ENCODE data around the gene FLT3LG.
A peak's percentile ranks its signal among the peaks of the same experiment; 100 is the strongest.

Gene FLT3LG

DNA sequence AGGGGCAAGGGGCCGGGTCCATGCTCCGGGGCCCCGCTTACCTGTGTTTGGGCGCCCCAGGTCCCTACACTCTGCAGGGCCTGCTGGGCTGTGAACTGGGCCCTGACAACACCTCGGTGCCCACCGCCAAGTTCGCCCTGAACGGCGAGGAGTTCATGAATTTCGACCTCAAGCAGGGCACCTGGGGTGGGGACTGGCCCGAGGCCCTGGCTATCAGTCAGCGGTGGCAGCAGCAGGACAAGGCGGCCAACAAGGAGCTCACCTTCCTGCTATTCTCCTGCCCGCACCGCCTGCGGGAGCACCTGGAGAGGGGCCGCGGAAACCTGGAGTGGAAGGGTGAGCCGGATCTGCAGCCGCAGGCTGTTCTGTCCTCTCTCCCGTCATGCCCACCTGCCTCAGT is 40.1 kb downstream of the FLT3LG start:
- Mint-ChIP-seq H3K27ac (no peak overlapping the region), H3K4me3 (no peak overlapping the region)

DNA sequence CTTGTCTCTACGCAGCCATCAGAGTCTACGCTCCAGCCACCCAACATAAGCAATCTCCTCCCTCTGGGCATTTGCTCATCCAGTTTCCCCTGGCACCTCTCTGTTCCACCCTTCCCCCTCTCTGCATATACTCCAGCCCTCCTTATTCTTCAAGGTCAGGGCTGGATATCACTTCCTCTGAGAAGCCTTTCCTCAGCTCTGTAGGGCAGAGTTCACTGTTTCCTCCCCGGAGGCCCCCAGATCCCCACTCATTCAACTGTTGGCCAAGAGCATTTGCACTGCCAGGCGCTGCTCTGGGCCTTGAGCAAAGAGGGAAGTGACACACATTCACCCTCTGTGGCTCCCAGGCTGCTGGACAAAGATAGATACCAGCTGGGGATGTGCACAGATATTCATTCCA is 41.8 kb downstream of the FLT3LG start:
- no peak overlapping the region for H3K27ac Mint-ChIP-seq
- H3K4me3 Mint-ChIP-seq: no peak overlapping the region
- H3K36me3 Mint-ChIP-seq (ENCODE audit: low read depth): no peaks in the 10 kb centered on the region
- H3K4me1 Mint-ChIP-seq (ENCODE audit: low read depth): peaks cover 19% of the 10 kb centered on the region
- no peaks in the 10 kb centered on the region for H3K9me3 Mint-ChIP-seq
- no peak for DNase-seq (ENCODE audit: low spot score)
- H3K27me3 Mint-ChIP-seq (ENCODE audit: low read depth): peaks cover 21% of the 10 kb centered on the region

More for the DNA sequence above, 40.1 kb downstream of the FLT3LG start:
- Mint-ChIP-seq H3K4me1 (ENCODE audit: low read depth) (peaks cover 19% of the 10 kb centered on the region), H3K27me3 (ENCODE audit: low read depth) (peaks cover 18% of the 10 kb centered on the region), H3K9me3 (no peaks in the 10 kb centered on the region), H3K36me3 (ENCODE audit: low read depth) (no peaks in the 10 kb centered on the region)
- DNase-seq (ENCODE audit: low spot score): no peak

DNA sequence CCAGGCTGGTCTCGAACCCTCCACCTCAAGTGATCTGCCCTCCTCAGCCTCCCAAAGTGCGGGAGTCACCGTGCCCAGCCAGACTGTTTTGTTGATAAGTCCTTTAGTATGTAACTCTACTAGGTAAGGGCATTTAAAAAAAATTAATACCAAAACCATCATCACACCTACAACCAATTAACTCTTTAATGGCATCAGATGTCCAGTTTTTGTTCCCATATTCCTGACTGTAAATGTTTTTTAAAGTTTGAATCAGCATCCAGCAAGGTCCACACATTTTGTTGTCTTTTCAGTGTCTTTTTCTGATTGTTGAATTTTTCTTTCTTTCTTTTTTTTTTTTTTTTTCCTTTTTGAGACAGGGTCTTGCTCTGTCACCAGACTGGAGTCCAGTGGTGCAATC is 44.0 kb downstream of the FLT3LG start:
- Mint-ChIP-seq H3K36me3 (ENCODE audit: low read depth) (no peaks in the 10 kb centered on the region), H3K4me1 (ENCODE audit: low read depth) (peaks cover 8% of the 10 kb centered on the region), H3K9me3 (no peaks in the 10 kb centered on the region), H3K27me3 (ENCODE audit: low read depth) (peaks cover 11% of the 10 kb centered on the region), H3K27ac (no peak overlapping the region), H3K4me3 (no peak overlapping the region)
- DNase-seq (ENCODE audit: low spot score): no peak

DNA sequence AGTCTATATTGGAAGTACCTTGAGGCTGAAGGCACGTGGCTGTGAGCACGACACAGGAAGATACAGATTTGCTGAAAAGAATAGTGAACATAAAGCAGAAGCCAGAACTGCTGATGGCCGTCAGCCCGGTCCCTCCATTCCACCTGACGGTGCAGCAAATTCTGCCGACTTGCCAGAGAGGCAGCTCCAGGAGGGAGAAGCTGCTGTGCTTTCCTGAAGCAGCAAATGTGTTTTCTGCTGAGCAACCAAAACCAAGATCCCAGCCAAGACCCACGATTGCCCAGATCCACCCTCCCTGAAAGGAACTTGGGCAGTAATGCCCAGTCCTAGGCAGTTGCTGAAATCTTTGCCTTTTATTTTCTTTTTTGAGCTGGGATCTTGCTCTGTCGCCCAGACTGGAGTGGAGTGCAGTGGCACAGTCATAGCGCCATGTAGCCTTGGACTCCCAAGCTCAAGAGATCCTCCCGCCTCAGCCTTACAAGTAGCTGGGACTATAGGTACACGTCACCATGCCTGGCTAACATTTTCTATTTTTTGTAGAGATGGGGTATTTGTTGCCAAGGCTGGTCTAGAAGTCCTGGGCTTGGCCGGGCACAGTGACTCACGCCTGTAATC is 46.8 kb downstream of the FLT3LG start:
- no peak for DNase-seq (ENCODE audit: low spot score)
- Mint-ChIP-seq H3K4me3 (no peak overlapping the region), H3K27me3 (ENCODE audit: low read depth) (peaks cover 5% of the 10 kb centered on the region), H3K9me3 (no peaks in the 10 kb centered on the region), H3K36me3 (ENCODE audit: low read depth) (no peaks in the 10 kb centered on the region), H3K27ac (no peak overlapping the region), H3K4me1 (ENCODE audit: low read depth) (peaks cover under 1% of the 10 kb centered on the region)

DNA sequence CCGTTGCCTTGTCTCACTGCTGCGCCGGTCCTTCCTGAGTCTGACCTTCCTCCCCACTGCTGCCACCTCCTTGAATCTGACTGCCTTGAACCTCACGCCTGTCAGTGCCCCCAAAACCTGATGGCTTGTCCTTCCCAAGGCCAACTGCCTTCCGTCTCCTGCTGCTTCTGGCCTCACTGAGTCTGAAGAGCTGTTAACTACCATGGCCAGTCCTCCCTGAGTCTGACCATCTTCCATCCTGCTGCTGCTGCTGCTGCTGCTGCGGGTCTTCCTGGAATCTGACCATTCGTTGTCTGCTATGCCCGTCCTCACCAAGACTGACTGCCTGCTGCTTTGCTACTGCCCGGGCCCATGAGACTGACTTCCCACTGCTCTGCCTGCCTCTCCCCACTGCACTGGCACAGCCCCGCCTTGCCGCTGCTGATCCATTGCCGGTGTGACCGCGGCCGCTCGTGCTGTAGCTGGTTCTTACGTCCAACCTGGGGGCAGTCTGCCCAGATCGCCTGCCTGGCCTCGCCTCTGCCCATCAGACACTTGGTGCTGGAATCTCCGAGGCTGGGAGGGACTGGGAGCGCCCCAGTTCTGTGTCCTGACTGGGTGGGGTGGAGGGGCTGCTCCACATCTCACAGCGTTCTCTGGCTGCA is 50.9 kb downstream of the FLT3LG start:
- DNase-seq (ENCODE audit: low spot score): no peak
- peak overlapping the region; percentile 55 for H3K27ac Mint-ChIP-seq
- H3K4me1 Mint-ChIP-seq (ENCODE audit: low read depth): peaks cover 8% of the 10 kb centered on the region
- H3K9me3 Mint-ChIP-seq: no peaks in the 10 kb centered on the region
- H3K27me3 Mint-ChIP-seq (ENCODE audit: low read depth): peaks cover 2% of the 10 kb centered on the region
- H3K4me3 Mint-ChIP-seq: no peak overlapping the region
- H3K36me3 Mint-ChIP-seq (ENCODE audit: low read depth): no peaks in the 10 kb centered on the region

DNA sequence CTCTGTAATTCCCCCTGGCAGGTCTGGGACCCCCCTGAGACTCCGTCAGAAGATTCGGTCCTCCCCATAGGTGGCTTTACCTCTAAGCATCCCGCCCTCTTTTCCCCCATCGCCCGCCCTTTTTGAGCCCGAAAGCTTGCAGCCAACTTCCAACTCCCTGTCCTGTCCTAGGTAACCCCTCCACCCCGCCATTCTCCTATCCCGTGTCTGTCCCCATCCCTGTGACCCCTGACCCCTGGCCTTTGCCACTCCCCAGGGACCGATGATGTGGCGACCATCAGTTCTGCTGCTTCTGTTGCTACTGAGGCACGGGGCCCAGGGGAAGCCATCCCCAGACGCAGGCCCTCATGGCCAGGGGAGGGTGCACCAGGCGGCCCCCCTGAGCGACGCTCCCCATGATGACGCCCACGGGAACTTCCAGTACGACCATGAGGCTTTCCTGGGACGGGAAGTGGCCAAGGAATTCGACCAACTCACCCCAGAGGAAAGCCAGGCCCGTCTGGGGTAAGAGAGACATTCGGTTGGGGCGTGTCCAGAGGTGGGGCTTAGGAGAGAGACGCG is 54.3 kb downstream of the FLT3LG start:
- no peak for DNase-seq (ENCODE audit: low spot score)
- Mint-ChIP-seq H3K27ac (no peak overlapping the region), H3K4me3 (peak overlapping the region; percentile 76), H3K36me3 (ENCODE audit: low read depth) (no peaks in the 10 kb centered on the region), H3K27me3 (ENCODE audit: low read depth) (peaks cover 2% of the 10 kb centered on the region), H3K9me3 (no peaks in the 10 kb centered on the region), H3K4me1 (ENCODE audit: low read depth) (peaks cover 14% of the 10 kb centered on the region)

DNA sequence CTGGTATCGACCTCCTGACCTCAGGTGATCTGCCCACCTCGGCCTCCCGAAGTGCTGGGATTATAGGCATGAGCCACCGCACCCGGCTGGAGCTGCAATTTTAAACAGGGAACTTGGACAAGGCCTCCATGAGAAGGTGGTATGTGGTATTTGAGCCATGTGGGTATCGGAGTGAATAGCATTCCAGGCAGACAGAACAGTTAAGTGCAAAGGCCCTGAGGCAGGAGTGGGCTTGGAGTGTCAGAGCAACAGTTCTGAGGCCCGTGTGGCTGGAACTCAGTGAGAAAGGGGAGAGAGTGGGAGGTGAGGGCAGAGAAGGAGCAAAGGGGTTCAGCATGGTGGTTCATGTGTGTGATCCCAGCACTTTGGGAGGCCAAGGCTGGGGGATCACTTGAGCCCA is 56.7 kb downstream of the FLT3LG start:
- no peak for DNase-seq (ENCODE audit: low spot score)
- Mint-ChIP-seq H3K27me3 (ENCODE audit: low read depth) (peaks cover 5% of the 10 kb centered on the region), H3K27ac (no peak overlapping the region), H3K4me1 (ENCODE audit: low read depth) (peaks cover 27% of the 10 kb centered on the region), H3K9me3 (no peaks in the 10 kb centered on the region), H3K36me3 (ENCODE audit: low read depth) (no peaks in the 10 kb centered on the region), H3K4me3 (no peak overlapping the region)

DNA sequence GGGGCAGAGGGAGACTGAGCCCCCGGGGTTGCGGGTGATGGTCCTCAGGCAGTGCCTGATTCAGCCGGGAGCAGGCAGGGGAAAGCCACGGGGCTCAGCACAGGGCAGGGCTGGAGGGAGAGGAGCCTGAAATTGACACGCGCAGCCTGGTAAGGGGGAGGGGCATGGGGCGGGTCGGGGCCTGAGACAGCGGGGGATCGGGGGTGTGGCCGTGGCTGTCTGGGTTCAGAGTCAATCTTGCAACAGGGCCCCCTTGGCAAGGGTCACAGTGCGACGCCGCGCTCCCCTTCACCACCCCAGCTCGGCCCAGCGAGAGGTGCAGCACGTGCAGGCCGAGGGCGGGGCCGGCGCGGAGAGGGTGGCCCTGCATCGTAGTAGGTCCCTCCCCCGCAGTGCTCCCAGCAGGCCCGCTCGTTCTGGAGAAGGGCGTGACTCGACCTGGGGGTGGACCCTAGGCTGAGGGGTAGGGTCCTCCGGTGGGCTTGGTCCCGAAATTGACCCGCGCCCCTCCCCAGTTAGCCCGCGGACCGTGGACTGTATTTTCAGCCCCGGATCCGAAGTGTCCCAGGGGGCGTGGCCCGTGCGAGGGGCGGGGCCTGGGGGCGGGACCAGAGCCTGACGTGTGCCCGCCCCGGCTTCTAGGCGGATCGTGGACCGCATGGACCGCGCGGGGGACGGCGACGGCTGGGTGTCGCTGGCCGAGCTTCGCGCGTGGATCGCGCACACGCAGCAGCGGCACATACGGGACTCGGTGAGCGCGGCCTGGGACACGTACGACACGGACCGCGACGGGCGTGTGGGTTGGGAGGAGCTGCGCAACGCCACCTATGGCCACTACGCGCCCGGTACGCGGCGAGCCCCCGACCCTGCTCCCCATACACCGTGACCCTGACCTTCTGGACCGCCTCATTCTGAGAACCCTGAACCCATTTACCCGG is 59.8 kb downstream of the FLT3LG start:
- peak overlapping the region; percentile 81 for H3K4me3 Mint-ChIP-seq
- H3K9me3 Mint-ChIP-seq: no peaks in the 10 kb centered on the region
- peaks cover 19% of the 10 kb centered on the region for H3K4me1 Mint-ChIP-seq (ENCODE audit: low read depth)
- peak overlapping the region; percentile 80 for H3K27ac Mint-ChIP-seq
- peaks cover 3% of the 10 kb centered on the region for H3K27me3 Mint-ChIP-seq (ENCODE audit: low read depth)
- peak; percentile 78 for DNase-seq (ENCODE audit: low spot score)
- no peaks in the 10 kb centered on the region for H3K36me3 Mint-ChIP-seq (ENCODE audit: low read depth)

DNA sequence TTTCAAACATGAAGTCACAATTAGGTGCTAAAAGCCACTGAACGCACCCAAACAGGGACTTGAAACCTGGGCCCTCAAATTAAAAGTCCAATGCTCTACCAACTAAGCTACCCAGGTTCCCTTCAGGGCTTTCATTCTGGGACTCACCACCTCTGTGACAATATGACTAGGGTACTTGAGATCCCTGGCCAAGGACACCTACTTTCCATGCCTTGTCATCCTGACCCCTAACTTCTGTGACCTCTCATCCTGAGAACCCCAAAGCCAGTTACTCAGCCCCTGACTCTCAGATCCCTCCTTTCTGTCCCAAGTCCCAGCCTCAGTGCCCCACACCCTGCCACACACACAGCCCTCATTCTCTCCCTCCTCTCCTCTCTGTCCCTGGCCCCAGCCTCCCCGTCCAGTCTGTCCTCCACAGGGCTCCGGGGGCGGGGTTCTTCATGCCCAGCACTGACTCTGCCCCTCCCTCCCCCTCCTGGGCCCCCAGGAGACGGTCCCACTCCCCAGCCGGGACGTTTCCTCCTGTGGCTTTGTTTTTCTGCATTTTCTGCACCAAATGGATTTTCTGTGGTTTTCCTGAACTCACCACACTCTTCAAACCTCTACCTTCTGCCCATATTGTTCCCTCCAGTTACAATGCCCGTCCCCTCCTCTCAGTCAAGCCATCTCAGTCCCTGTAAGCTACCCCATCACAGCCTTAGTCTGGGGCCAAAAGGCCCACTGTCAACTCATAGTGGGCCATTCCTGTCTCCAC is 60.8 kb downstream of the FLT3LG start:
- Mint-ChIP-seq H3K9me3 (no peaks in the 10 kb centered on the region), H3K4me3 (peak overlapping the region; percentile 81), H3K27me3 (ENCODE audit: low read depth) (peaks cover 3% of the 10 kb centered on the region), H3K4me1 (ENCODE audit: low read depth) (peaks cover 19% of the 10 kb centered on the region), H3K27ac (peak overlapping the region; percentile 55), H3K36me3 (ENCODE audit: low read depth) (no peaks in the 10 kb centered on the region)
- DNase-seq (ENCODE audit: low spot score): no peak

Data from T-helper 2 cell treated with Interferon-gamma antibody and Interleukin-4, amounts not matched to agents 5 μg/mL and 100 μg/mL, for 36 hours (primary cell).